HG02938 (cell line): ENCODE data around the gene STMND1.
"Not testable (repeated sequence)": the region's sequence is repeated elsewhere in the genome, so short reads cannot be mapped to it uniquely, and the experiment has no call there.

Experiments
- ATAC-seq: cut with Tn5 transposase; IDR thresholded peaks from one replicate; pipeline ENCODE4 v1.9.1; 2021; ENCODE audit warnings: mild to moderate bottlenecking, moderate library complexity; ENCODE audit not compliant: unreplicated experiment

Gene STMND1

GRCh38 chr6:17101422-17102257, at the start of gene STMND1:
TSS of gene STMND1 (plus strand) at chr6:17102050. CDS start at chr6:17102258, 208 bp downstream.
- no peak for ATAC-seq

GRCh38 chr6:17054647-17055046, 47.2 kb upstream of the STMND1 start:
- ATAC-seq: no peak

GRCh38 chr6:17057322-17057721, 44.5 kb upstream of the STMND1 start:
- ATAC-seq: no peak

GRCh38 chr6:17058550-17058949, 43.3 kb upstream of the STMND1 start:
- no peak for ATAC-seq

- no peak for ATAC-seq
Observed at GRCh38 chr6:17059022-17059421, 42.8 kb upstream of the STMND1 start.

- ATAC-seq: no peak
Observed at GRCh38 chr6:17059850-17060249, 42.0 kb upstream of the STMND1 start.

GRCh38 chr6:17061097-17061496, 40.8 kb upstream of the STMND1 start:
- no peak for ATAC-seq

- ATAC-seq: no peak
Observed at GRCh38 chr6:17062871-17063440, 38.9 kb upstream of the STMND1 start.

- ATAC-seq: no peak
Observed at GRCh38 chr6:17064975-17065374, 36.9 kb upstream of the STMND1 start.

GRCh38 chr6:17066610-17067009, 35.2 kb upstream of the STMND1 start:
- no peak for ATAC-seq

- ATAC-seq: not testable (repeated sequence)
Observed at GRCh38 chr6:17068972-17069371, 32.9 kb upstream of the STMND1 start.

GRCh38 chr6:17070400-17070799, 31.4 kb upstream of the STMND1 start:
- not testable (repeated sequence) for ATAC-seq

GRCh38 chr6:17073596-17073995, 28.3 kb upstream of the STMND1 start:
- not testable (repeated sequence) for ATAC-seq

- ATAC-seq: no peak
Observed at GRCh38 chr6:17081273-17081672, 20.6 kb upstream of the STMND1 start.

GRCh38 chr6:17081860-17082508, 19.9 kb upstream of the STMND1 start:
- ATAC-seq: no peak

- ATAC-seq: no peak
Observed at GRCh38 chr6:17083397-17083796, 18.5 kb upstream of the STMND1 start.

GRCh38 chr6:17086469-17086868, 15.4 kb upstream of the STMND1 start:
- no peak for ATAC-seq

GRCh38 chr6:17088091-17088611, 13.7 kb upstream of the STMND1 start:
- no peak for ATAC-seq

- ATAC-seq: no peak
Observed at GRCh38 chr6:17091122-17091521, 10.7 kb upstream of the STMND1 start.

- ATAC-seq: no peak
Observed at GRCh38 chr6:17093686-17094085, 8.2 kb upstream of the STMND1 start.

- no peak for ATAC-seq
Observed at GRCh38 chr6:17096096-17096495, 5.8 kb upstream of the STMND1 start.

GRCh38 chr6:17096652-17097051, 5.2 kb upstream of the STMND1 start:
- no peak for ATAC-seq
